Fibroblast of lung (primary cell): ENCODE results near the gene ZSCAN9.

Experiments
- EZH2 ChIP-seq: IDR thresholded peaks from 2 replicates; pipeline ENCODE4 v1.5.1; 2012; ENCODE audit warnings: low read length, control low read depth, mild to moderate bottlenecking; ENCODE audit errors: missing control alignments
- TF ChIP-seq, protein P1 (sequence below), 2 donors: IDR thresholded peaks in 1 of 2; conservative IDR thresholded peaks in 1 of 2; 1 replicate in 1 of 2; 2 replicates in 1 of 2; pipeline ENCODE4 v1.5.1; 2011 to 2012; ENCODE audit warnings: low read length in 2 of 2, control low read depth in 1 of 2, inconsistent platforms in 1 of 2, low read depth in 1 of 2, mild to moderate bottlenecking in 1 of 2

DNA sequence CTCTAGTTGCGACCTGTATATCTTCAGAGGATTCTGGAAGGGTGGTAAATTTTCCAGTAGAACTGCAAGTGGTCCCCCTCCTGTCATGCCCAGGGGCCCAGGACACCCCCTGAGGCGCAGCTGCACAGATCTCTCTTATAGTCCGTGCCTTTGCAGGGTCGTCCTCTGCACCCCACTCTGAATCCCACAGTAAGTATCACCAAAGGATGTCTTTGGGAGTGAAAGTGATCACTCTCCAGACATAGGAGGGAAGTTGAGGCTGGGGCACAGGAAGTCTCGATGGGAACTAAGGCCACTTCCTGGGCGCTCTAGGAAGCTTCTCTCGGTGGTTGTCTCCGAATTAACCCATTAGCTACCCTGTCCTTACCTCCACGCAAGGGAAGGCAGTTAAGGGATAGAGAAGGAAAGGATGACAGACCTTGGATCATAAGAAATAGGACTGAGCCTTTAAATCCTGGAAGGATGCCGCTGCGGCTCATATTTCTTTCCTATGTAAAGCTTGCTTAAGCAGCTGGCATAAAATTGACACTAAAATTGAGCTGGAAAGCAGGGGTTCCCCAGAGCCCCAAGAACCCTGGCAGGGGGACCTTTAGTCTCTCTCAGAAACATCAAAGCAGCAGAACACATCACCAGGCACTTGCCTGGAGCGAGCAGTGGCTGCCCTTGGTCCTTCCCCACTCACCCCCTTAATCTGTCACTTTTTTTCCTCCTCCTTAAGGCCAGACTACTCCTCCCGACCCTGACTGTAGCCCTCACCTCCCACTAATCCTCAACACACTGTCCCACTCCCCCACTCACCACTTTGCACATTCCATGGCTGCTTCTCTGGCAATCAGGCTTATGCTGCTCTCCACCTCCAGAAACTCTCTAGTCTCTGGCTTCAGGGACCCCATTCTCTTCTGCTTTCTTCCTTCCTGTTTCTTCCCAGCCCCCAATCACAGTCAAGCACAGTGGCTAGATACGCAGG is 27.2 kb downstream of the ZSCAN9 start, which contains the start of gene ZKSCAN4:
- TF ChIP-seq, protein P1, sequence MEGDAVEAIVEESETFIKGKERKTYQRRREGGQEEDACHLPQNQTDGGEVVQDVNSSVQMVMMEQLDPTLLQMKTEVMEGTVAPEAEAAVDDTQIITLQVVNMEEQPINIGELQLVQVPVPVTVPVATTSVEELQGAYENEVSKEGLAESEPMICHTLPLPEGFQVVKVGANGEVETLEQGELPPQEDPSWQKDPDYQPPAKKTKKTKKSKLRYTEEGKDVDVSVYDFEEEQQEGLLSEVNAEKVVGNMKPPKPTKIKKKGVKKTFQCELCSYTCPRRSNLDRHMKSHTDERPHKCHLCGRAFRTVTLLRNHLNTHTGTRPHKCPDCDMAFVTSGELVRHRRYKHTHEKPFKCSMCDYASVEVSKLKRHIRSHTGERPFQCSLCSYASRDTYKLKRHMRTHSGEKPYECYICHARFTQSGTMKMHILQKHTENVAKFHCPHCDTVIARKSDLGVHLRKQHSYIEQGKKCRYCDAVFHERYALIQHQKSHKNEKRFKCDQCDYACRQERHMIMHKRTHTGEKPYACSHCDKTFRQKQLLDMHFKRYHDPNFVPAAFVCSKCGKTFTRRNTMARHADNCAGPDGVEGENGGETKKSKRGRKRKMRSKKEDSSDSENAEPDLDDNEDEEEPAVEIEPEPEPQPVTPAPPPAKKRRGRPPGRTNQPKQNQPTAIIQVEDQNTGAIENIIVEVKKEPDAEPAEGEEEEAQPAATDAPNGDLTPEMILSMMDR (conservative IDR thresholded peaks at IDR 0.05 in 1 of 2, IDR thresholded peaks at IDR 0.05 in 1 of 2; ENCODE audit: low read depth in 1 of 2, low read length in 2 of 2), result no peak
- no peak for TF ChIP-seq EZH2
